Suprapubic skin (tissue), 3 donors: ENCODE results near the gene MAG.
A peak's percentile ranks its signal among the peaks of the same experiment; 100 is the strongest.

Experiments used
- CTCF ChIP-seq, 2 donors: fragments of 200-600 bp in 1 of 2; fragments of 450-650 bp in 1 of 2; sonication (generic) in 1 of 2; IDR thresholded peaks; one replicate each; pipeline ENCODE4 v1.5.1; 2016 to 2019; ENCODE audit warnings: antibody characterized with exemption in 2 of 2, mild to moderate bottlenecking in 1 of 2, moderate library complexity in 1 of 2
- EP300 ChIP-seq: sonication (generic); formaldehyde crosslinking; IDR thresholded peaks from one replicate; pipeline ENCODE4 v1.6.1; 2017; ENCODE audit warnings: antibody characterized with exemption
- POLR2A ChIP-seq, 2 donors: fragments of 450-650 bp; IDR thresholded peaks; one replicate each; pipeline ENCODE4 v1.6.1; 2017; ENCODE audit warnings: antibody characterized with exemption in 2 of 2, mild to moderate bottlenecking in 2 of 2, moderate library complexity in 2 of 2

GRCh38 chr19:35247526-35248309, 44.2 kb upstream of the MAG start:
- TF ChIP-seq POLR2A (IDR thresholded peaks at IDR 0.05), result no peak
- TF ChIP-seq CTCF (IDR thresholded peaks at IDR 0.05), result peak; percentile 60 to 75
- TF ChIP-seq EP300, result no peak
